HG03439 (cell line): Measurements from ENCODE around the gene HS6ST1.

ENCODE experiments used
- ATAC-seq: cut with Tn5 transposase; IDR thresholded peaks from one replicate; pipeline ENCODE4 v1.9.1; 2021; ENCODE audit warnings: mild to moderate bottlenecking, moderate library complexity; ENCODE audit not compliant: unreplicated experiment

The HS6ST1 gene

GRCh38 chr2:128284037-128284441, 34.6 kb downstream of the HS6ST1 start:
- no peak for ATAC-seq

GRCh38 chr2:128282976-128283810, 35.5 kb downstream of the HS6ST1 start:
- ATAC-seq, result no peak

- ATAC-seq, result no peak
Observed at GRCh38 chr2:128282246-128282975, 36.3 kb downstream of the HS6ST1 start.

GRCh38 chr2:128281852-128282245, 36.8 kb downstream of the HS6ST1 start:
- no peak for ATAC-seq

DNA sequence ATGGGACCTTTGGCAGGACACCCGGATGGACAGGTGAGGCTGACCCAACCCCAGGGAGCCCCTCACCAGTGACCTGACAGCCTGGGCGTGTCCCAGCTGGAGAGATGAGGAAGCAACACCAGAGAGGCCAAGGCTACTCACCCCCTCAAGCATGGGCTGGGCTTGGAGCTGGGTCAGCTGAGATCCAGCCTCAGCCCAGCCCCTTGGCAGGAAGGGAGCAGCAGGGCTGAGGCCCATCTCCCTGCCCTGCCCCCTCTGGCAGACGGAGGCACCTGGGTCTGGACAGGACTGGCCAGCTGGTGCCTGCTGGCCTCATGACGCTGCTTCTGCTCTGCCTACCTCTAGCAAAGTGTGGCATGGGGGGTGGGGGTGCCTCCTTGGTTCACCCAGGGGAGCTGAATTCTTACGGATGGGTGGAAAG, 37.8 kb downstream of the HS6ST1 start:
- no peak for ATAC-seq

GRCh38 chr2:128280158-128280871, 38.4 kb downstream of the HS6ST1 start:
- no peak for ATAC-seq

DNA sequence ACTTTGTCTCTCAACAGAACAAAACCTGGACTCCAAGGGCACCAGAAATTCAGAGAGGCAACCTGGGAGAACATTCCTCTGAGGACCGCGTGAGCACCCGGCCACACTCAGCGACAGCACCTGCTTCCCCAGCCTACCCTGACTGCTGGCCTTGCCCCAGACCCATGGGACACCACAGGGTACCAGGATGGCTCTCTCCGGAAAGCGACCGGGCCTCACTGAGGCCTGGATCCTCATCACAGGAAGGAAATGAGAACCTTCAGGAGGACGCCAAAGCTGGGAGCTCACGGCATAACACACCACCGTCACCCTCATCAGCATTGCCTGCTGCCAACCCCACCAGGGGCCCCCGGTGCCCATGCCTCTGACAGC, 38.9 kb downstream of the HS6ST1 start:
- no peak for ATAC-seq

GRCh38 chr2:128279009-128279408, 39.7 kb downstream of the HS6ST1 start:
- no peak for ATAC-seq

- no peak for ATAC-seq
Observed at GRCh38 chr2:128277961-128278681, 40.5 kb downstream of the HS6ST1 start.

DNA sequence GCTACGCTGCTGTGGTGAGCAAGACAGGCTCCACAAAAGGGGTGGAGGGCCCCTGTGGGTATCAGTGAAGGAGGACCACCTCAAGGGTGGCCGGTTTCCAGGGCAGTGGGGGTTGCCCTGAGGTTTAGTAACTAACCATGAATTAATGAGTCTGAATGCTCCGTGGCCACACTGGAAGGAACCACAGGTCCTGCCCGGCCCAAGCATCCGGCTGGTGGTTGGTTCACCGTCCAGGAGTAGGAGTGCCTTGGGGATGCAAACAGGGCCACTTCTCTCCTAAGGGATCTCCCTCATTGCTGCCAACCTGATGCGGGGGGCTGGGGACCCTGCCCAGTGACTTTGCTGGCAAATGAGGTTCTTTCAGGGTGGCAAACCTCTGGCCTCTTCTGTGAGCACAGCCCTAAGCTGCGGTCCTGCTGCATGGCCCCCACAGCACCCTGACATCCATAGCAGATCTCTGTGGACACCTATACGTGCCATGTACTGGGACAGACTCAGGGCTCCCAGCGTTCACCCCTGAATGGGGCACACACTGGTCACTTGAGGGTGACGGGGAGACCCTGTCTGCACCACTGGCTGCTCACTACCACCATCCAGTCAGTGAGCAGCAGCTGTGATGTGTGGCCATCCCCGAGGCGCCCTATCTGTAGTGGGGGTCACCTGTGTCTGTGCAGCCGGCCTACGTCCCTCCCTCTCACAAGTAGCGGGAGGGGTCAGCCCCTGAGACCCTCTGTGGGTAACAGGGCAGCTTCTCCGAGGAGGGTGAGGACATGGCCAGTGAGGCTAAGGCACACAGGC, 41.6 kb downstream of the HS6ST1 start:
- ATAC-seq, result no peak

DNA sequence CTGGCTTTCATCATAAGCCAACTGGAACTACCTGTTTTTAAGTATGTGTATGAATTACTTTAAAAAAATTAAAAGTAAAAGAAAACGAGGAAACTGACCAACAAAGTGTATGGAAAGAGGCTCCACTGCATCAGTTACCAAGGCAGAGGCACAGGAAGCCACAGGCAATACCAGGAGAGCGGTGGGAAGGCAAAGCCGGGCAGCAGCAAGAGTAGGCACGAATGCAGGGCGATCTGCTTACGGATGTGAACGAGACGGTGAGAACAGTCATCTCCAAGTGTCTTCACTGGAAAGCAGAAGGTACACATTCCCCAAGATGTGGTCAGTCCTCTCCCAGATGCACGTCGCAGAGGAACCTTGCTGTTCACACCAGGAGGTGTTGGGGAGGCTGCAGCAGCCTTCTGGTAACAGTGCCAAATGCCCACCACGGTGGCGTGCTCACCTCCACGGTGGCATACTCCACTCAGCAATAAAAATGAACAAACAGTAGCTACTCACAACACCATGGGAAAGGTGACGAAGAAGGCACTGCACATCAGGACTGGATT, 43.1 kb downstream of the HS6ST1 start:
- ATAC-seq, result no peak

GRCh38 chr2:128274218-128274617, 44.5 kb downstream of the HS6ST1 start:
- ATAC-seq, result no peak

DNA sequence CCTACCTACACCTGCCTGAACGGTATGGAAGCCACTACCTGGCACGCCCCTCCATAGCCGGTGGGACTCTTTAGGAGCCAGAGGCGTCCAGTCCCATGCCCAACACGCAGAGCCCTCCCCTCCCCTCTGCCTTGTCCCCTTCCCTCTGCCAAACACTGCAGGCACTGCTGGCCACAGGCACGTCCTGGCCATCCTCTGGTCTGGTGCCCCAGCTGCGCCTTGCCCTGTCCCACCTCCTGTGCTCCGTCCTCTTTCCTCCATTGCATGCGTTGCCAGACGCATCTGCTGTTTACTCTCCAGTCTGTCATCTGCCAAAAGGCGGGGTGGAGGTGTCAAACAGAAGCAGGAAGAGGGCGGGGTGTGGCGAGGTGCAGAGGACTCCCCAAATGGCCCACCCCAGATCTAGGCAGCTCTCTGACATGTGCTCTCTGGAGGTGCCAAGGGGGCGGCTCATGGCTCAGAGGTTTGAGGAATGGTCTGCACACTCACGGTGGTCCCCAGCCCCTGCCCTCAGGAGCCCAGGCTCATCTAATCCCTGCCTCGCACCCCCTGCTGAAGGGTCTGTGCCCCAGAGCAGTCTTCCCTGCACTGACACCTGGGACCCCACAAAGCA, 45.1 kb downstream of the HS6ST1 start:
- ATAC-seq, result no peak

- ATAC-seq, result no peak
Observed at GRCh38 chr2:128272601-128273468, 45.8 kb downstream of the HS6ST1 start.

- no peak for ATAC-seq
Observed at GRCh38 chr2:128271911-128272600, 46.6 kb downstream of the HS6ST1 start.

DNA sequence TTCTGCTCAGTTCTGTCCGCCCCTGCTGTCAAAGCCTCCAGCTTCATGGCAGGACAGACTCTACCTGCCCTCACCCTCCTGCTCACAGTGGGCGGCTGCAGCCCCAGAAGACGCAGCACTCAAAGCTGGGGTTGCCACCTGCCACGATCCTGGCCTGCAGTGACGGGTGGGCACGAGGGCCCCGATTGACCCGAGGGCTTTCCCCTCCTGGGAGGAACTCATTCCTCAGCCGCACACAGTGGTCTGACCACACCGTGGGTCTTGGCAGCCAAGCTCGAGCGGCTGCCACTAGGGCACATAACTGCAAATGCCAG, 47.1 kb downstream of the HS6ST1 start:
- ATAC-seq, result no peak

GRCh38 chr2:128270672-128271596, 47.7 kb downstream of the HS6ST1 start:
- ATAC-seq, result no peak
